HFF-Myc (cell line): ENCODE measurements around the gene ARPC1B.

Experiments
- DNase-seq: peaks from one replicate; pipeline ENCODE4 v3.0.0-alpha.2; 2011; ENCODE audit warnings: low read depth; ENCODE audit errors: extremely low read depth
- H3K4me3 ChIP-seq: replicated peaks from 2 replicates; pipeline ENCODE4 v1.5.1; 2011; ENCODE audit warnings: low read depth, mild to moderate bottlenecking, control low read depth, low read length
- CTCF ChIP-seq: IDR thresholded peaks from 2 replicates; pipeline ENCODE4 v1.5.1; 2012; ENCODE audit warnings: mild to moderate bottlenecking, low read depth, low read length, control low read depth; ENCODE audit errors: missing control alignments

The ARPC1B gene

DNA sequence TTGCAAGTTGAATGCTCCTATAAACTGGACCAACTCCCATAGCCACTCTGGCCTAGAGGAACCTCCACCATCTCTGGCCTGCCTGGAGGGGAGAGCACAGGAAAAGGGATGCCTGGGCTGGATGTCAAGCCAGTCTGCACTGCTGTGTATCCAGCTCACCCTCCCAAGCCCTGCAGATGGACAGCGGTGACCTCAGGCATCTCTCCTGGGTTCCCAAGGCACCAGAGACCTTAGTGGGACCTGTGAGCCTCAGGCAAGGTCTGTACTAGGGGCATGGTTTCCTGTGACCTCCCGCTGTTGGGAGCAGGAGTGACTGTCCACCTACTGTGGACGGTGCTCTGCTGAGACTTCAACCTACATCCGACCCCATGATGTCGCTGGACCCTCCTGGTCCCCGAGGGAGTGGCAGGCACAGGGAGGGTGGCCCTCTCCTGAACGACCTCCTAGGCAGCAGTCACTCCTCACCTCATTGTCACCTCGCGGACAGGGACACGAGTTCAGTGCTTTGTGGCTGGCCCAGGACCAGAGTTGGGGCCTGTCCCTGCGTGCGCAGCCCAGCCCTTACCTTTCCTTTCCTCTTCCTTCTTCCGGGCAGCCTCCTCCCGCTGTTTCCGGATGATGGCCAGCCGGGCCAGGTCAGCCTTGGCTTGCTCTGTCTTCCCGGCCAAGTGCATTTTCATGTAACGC, 22.9 kb downstream of the ARPC1B start:
- no peak overlapping the region for H3K4me3 ChIP-seq
- DNase-seq: no peak
- no peak for TF ChIP-seq CTCF

DNA sequence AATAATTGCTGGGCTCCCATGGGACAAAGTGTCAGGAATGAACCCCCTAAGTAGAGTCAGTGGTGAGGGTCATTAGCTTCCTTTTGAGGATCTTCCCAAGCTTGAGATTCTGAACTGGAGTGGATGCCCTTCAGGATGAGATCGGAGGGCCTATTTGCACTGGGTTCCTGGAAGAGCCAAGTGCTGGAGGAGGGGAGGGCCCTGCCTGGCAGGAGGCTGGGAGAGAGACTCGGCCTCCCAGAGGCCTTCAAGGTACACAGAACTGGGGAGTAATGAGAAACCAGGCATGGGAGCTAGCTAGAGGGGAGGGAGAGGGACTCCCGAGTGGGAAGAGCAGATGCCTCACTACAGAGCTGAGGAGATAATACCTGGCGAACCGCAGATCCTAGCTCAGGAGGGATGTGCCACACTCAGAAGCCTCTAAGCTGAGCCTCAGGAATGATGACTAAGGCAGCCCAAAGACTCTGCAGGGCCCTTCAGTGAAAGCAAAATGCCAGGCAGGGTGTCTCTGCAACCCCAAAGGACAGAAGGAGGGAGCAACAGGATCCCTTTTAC, 24.4 kb downstream of the ARPC1B start:
- no peak for TF ChIP-seq CTCF
- H3K4me3 ChIP-seq: no peak overlapping the region
- no peak for DNase-seq

DNA sequence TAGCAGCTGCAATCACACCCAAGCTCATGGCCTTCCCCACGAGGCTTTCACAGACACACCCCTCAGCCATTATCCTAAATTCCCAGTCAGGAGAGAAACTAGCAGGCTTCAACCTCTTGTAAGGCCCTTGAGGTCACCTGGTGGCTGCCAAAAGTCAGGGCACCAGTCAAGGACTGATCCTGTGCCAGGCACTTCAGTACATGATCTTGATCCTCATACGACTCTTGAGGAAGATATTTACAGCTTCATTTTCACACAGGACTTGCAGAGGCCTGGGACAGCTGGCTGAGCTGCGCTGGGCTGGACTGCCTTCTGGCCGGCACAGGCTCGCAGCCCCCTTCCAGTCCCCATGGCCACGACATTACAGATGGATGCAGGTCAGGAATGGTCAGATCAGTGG, 25.1 kb downstream of the ARPC1B start:
- no peak for DNase-seq
- TF ChIP-seq CTCF: no peak
- no peak overlapping the region for H3K4me3 ChIP-seq

DNA sequence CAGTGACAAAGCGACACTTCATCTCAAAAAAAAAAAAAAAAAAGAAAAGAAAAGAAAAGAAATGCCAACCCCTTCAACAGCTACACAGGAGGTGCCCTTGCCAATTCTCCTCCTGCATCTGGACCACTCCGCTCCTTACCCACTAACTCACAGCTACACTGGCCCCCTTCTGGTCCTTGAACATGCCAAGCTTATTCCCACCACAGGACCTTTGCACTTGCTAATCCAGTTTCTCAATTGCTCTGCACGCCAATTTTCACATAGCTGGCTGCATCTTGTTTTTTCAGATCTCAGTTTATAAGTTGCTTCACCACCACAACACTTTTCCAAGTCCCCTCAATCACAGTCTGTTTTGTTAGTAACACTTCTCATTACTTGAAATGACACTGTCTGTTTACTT, 28.3 kb downstream of the ARPC1B start:
- TF ChIP-seq CTCF: no peak
- DNase-seq: no peak
- H3K4me3 ChIP-seq: no peak overlapping the region

DNA sequence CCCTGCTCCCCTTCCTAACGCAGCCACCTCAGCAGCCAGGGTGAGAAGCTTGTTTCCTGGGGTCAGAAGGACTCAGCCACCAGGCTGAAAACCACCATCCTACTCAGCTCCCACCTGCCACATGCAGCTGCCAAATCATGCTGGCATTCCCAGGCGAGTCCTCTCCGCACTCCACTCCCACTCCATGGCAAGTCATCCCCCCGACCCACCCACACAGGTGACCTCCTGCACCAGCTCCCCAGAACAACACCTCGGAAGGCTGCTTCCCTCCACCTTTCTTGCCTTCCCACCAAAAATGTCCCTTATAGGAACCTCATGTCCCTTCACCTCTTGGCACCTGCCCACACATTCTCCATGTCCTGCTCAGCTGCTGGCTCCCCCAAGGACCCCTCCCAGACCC, 29.2 kb downstream of the ARPC1B start:
- TF ChIP-seq CTCF: no peak
- H3K4me3 ChIP-seq: no peak overlapping the region
- DNase-seq: no peak

- TF ChIP-seq CTCF: no peak
- no peak for DNase-seq
- H3K4me3 ChIP-seq: no peak overlapping the region
These were observed 29.9 kb downstream of the ARPC1B start for GRCh38 chr7:99404235-99404976.

- no peak for TF ChIP-seq CTCF
- no peak overlapping the region for H3K4me3 ChIP-seq
- DNase-seq: no peak
These were observed 30.4 kb downstream of the ARPC1B start for GRCh38 chr7:99404977-99405320.
